Vagina (tissue), 2 donors: ENCODE results near the gene FAM222A.

Experiments used
- CTCF ChIP-seq, 3 experiments: fragments of 450-650 bp in 2 of 3; fragments of 200-600 bp in 1 of 3; sonication (generic) in 1 of 3; IDR thresholded peaks; one replicate each; pipeline ENCODE4 v1.5.1; 2017 to 2019; ENCODE audit warnings: antibody characterized with exemption in 3 of 3, mild to moderate bottlenecking in 2 of 3, moderate library complexity in 2 of 3
- POLR2A ChIP-seq, 2 donors: fragments of 450-650 bp; IDR thresholded peaks; one replicate each; pipeline ENCODE4 v1.6.1; 2017; ENCODE audit warnings: antibody characterized with exemption in 2 of 2, mild to moderate bottlenecking in 2 of 2, moderate library complexity in 2 of 2
- POLR2AphosphoS5 ChIP-seq, 2 donors: sonication (generic); formaldehyde crosslinking; IDR thresholded peaks; one replicate each; pipeline ENCODE4 v1.9.0; 2017; ENCODE audit warnings: antibody characterized with exemption in 2 of 2, mild to moderate bottlenecking in 2 of 2, low read depth in 1 of 2; ENCODE audit not compliant: insufficient read depth in 1 of 2

GRCh38 chr12:109783965-109784244 lies 70.3 kb downstream of the FAM222A start:
- no peak for TF ChIP-seq CTCF (IDR thresholded peaks at IDR 0.05)
- no peak for TF ChIP-seq POLR2AphosphoS5 (IDR thresholded peaks at IDR 0.05; ENCODE audit: insufficient read depth in 1 of 2, low read depth in 1 of 2)
- no peak for TF ChIP-seq POLR2A (IDR thresholded peaks at IDR 0.05)
